Stimulated activated CD4-positive, alpha-beta T cell treated with anti-CD3 and anti-CD28 coated beads, Interleukin-15, amount 100 ng/mL, for 24 hours (primary cell): ENCODE results near the gene DGKB.
"Not testable (repeated sequence)": the region's sequence is repeated elsewhere in the genome, so short reads cannot be mapped to it uniquely, and the experiment has no call there.

ENCODE experiments used
- DNase-seq: peaks from one replicate; pipeline ENCODE4 v3.0.0-alpha.2; 2020

DGKB gene

GRCh38 chr7:14375998-14376397 is 526.6 kb downstream of the DGKB start:
- DNase-seq = no peak

- DNase-seq = no peak
Measured at GRCh38 chr7:14374336-14374735, 528.2 kb downstream of the DGKB start.

GRCh38 chr7:14368285-14368684 is 534.3 kb downstream of the DGKB start:
- DNase-seq = no peak

- no peak for DNase-seq
Measured at GRCh38 chr7:14351167-14351566, 551.4 kb downstream of the DGKB start.

GRCh38 chr7:14341200-14341775 is 561.3 kb downstream of the DGKB start:
- no peak for DNase-seq

- no peak for DNase-seq
Measured at GRCh38 chr7:14340393-14341074, 562.0 kb downstream of the DGKB start.

- no peak for DNase-seq
Measured at GRCh38 chr7:14339861-14340260, 562.7 kb downstream of the DGKB start.

- DNase-seq = no peak
Measured at GRCh38 chr7:14336256-14336655, 566.3 kb downstream of the DGKB start.

- no peak for DNase-seq
Measured at GRCh38 chr7:14332155-14332554, 570.4 kb downstream of the DGKB start.

GRCh38 chr7:14324767-14325166 is 577.8 kb downstream of the DGKB start:
- no peak for DNase-seq

- DNase-seq = no peak
Measured at GRCh38 chr7:14322724-14323123, 579.8 kb downstream of the DGKB start.

- no peak for DNase-seq
Measured at GRCh38 chr7:14321947-14322346, 580.6 kb downstream of the DGKB start.

GRCh38 chr7:14309432-14309831 is 593.1 kb downstream of the DGKB start:
- no peak for DNase-seq

- DNase-seq = no peak
Measured at GRCh38 chr7:14305233-14305866, 597.2 kb downstream of the DGKB start.

GRCh38 chr7:14303536-14303935 is 599.0 kb downstream of the DGKB start:
- DNase-seq = no peak

GRCh38 chr7:14294637-14295036 is 607.9 kb downstream of the DGKB start:
- DNase-seq = no peak

GRCh38 chr7:14293434-14293833 is 609.1 kb downstream of the DGKB start:
- no peak for DNase-seq

- no peak for DNase-seq
Measured at GRCh38 chr7:14292737-14293136, 609.8 kb downstream of the DGKB start.

- DNase-seq = no peak
Measured at GRCh38 chr7:14289957-14290356, 612.6 kb downstream of the DGKB start.

- no peak for DNase-seq
Measured at GRCh38 chr7:14288701-14289100, 613.9 kb downstream of the DGKB start.

- DNase-seq = no peak
Measured at GRCh38 chr7:14287398-14287797, 615.2 kb downstream of the DGKB start.

- DNase-seq = no peak
Measured at GRCh38 chr7:14286036-14286435, 616.5 kb downstream of the DGKB start.

- not testable (repeated sequence) for DNase-seq
Measured at GRCh38 chr7:14279065-14279871, 623.3 kb downstream of the DGKB start.

- no peak for DNase-seq
Measured at GRCh38 chr7:14275356-14275755, 627.2 kb downstream of the DGKB start.
